Stomach (tissue), 9 donors: ENCODE results near the gene UGT1A1. TPM values are rescaled to one million over a fixed set of nuclear protein-coding genes. Genes with fewer than 3 reads are reported as not detected.
"Not testable (repeated sequence)": the region's sequence is repeated elsewhere in the genome, so short reads cannot be mapped to it uniquely, and the experiment has no call there.

Experiments
- DNase-seq, 2 donors: peaks; one replicate each; pipeline versions ENCODE4 v3.0.0 to v3.0.0-alpha.2; 2013 to 2019
- H3K27ac ChIP-seq, 5 donors: fragments of 200-600 bp in 4 of 5; sonication (generic) in 4 of 5; one replicate each; pipeline ENCODE4 v1.5.1; 2013 to 2019; ENCODE audit warnings: mild to moderate bottlenecking in 1 of 5, moderate library complexity in 1 of 5
- H3K27me3 ChIP-seq, 3 donors: fragments of 200-600 bp; sonication (generic); one replicate each; pipeline ENCODE4 v1.5.1; 2017 to 2019; ENCODE audit warnings: mixed run types in 1 of 3
- H3K36me3 ChIP-seq, 4 donors: fragments of 200-600 bp; sonication (generic); 1 replicate in 3 of 4; 2 replicates in 1 of 4; pipeline ENCODE4 v1.5.1; 2016 to 2019
- H3K4me1 ChIP-seq, 4 donors: fragments of 200-600 bp; sonication (generic); one replicate each; pipeline ENCODE4 v1.5.1; 2016 to 2019
- H3K4me3 ChIP-seq, 4 donors: fragments of 200-600 bp; sonication (generic) in 3 of 4; one replicate each; pipeline ENCODE4 v1.5.1; 2016 to 2019; ENCODE audit warnings: mild to moderate bottlenecking in 1 of 4
- H3K9me3 ChIP-seq, 4 donors: fragments of 200-600 bp; sonication (generic); one replicate each; pipeline ENCODE4 v1.5.1; 2016 to 2019
- EP300 ChIP-seq: sonication (generic); formaldehyde crosslinking; IDR thresholded peaks from one replicate; pipeline ENCODE4 v1.6.1; 2017; ENCODE audit warnings: antibody characterized with exemption
- POLR2A ChIP-seq, 4 donors: fragments of 450-650 bp; IDR thresholded peaks; one replicate each; pipeline ENCODE4 v1.6.1; 2016; ENCODE audit warnings: antibody characterized with exemption in 4 of 4, control low read depth in 2 of 4, mild to moderate bottlenecking in 1 of 4, moderate library complexity in 1 of 4
- POLR2AphosphoS5 ChIP-seq, 3 donors: sonication (generic); formaldehyde crosslinking; IDR thresholded peaks; one replicate each; pipeline ENCODE4 v1.6.1; 2016; ENCODE audit warnings: antibody characterized with exemption in 3 of 3
- WGBS, 5 donors: extraction: QIAGEN DNeasy Blood & Tissue Kit in 3 of 5; methylation state at CpG; one replicate each; pipeline versions ENCODE4 v1.1.5 to v1.1.7; 2013 to 2018; 5-methylcytosine and 5-hydroxymethylcytosine counted together
- intact Hi-C: fragments of 100-400 bp; cut with DNase I; formaldehyde crosslinking; loops from one replicate; pipeline ENCODE4 v1.15.1; 2023; ENCODE audit warnings: low total_unique reads
- polyA plus RNA-seq, 3 donors: library from polyadenylated mRNA; stranded (reverse); fragments of 200-250 nt; gene quantifications; one replicate each; pipeline ENCODE4 v1.2.3, GENCODE V29; 2013
- total RNA-seq, 5 donors: library from RNA; depleted of rRNA; stranded (reverse); fragments of >200 nt; gene quantifications; one replicate each; pipeline versions ENCODE4 v1.1.0 to v1.2.3, GENCODE V29; 2014 to 2016
- TF ChIP-seq, protein P1 (sequence below), 7 experiments: fragments of 450-650 bp in 4 of 7; fragments of 200-600 bp in 3 of 7; sonication (generic) in 3 of 7; IDR thresholded peaks; one replicate each; pipeline ENCODE4 v1.5.1; 2016 to 2019; ENCODE audit warnings: antibody characterized with exemption in 7 of 7, control low read depth in 2 of 7, mild to moderate bottlenecking in 1 of 7
- donor health status: healthy with polysubstance abuse.
- donor health status: Bipolar disorder and iron deficiency.
- donor health status: healthy.

Gene UGT1A1
- total and polyA plus RNA-seq, 8 donors: 0.43 to 73.0 (median 0.89) TPM; not detected in 3

DNA sequence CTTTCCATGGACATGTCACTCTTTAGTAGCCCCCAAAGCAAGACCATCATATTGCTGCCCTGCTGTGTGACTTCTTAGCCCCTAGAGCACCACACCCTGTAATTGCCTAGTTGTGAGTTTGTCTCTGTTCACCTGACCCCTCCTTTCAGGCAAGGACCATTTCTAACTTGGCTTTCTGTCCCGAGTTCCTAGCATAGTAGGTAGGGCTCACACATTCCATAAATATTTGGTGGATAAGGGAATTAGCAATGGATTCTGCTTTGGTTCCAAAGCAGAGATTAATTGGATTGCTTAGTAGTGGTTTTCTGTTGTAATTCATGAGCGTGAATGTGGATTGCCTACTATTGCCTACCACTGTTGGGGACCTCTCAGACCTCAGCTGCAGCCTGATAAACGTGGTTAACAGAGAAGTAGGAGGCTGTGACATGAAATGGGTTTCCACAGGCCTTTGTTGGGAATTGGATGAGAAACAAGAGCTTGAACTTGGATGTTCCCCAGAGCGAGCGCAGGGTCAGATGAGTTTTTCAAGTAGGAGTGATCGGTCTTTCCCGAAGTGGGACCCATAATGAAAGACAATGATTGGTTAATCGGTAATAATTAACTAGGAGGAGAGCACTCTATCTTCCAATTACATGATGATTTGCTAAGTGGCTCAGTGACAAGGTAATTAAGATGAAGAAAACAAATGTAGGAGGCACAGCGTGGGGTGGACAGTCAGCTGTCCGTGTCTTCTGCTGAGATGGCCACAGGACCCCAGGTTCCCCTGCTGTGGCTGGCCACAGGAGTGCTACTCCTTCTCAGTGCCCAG, 13.4 kb upstream of the UGT1A1 start:
- peaks cover 0 to 3% (median 0%) of the 10 kb centered on the region in 4 donors for H3K4me1 ChIP-seq
- no peak overlapping the region for H3K4me3 ChIP-seq
- no peaks in the 10 kb centered on the region for H3K27me3 ChIP-seq
- H3K36me3 ChIP-seq: no peaks in the 10 kb centered on the region
- H3K27ac ChIP-seq: no peak overlapping the region
- intact Hi-C loops: no loop called here
- H3K9me3 ChIP-seq: peaks cover 0 to 17% (median 12%) of the 10 kb centered on the region in 4 donors
- WGBS, 5 donors: 75 to 83% (median 78%) methylated on average over 10 of the region's 10 CpGs
- no peak for TF ChIP-seq POLR2A (IDR thresholded peaks at IDR 0.05)
- TF ChIP-seq, protein P1, sequence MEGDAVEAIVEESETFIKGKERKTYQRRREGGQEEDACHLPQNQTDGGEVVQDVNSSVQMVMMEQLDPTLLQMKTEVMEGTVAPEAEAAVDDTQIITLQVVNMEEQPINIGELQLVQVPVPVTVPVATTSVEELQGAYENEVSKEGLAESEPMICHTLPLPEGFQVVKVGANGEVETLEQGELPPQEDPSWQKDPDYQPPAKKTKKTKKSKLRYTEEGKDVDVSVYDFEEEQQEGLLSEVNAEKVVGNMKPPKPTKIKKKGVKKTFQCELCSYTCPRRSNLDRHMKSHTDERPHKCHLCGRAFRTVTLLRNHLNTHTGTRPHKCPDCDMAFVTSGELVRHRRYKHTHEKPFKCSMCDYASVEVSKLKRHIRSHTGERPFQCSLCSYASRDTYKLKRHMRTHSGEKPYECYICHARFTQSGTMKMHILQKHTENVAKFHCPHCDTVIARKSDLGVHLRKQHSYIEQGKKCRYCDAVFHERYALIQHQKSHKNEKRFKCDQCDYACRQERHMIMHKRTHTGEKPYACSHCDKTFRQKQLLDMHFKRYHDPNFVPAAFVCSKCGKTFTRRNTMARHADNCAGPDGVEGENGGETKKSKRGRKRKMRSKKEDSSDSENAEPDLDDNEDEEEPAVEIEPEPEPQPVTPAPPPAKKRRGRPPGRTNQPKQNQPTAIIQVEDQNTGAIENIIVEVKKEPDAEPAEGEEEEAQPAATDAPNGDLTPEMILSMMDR (IDR thresholded peaks at IDR 0.05): no peak
- TF ChIP-seq POLR2AphosphoS5 (IDR thresholded peaks at IDR 0.05): no peak
- no peak for TF ChIP-seq EP300
- no peak for DNase-seq

DNA sequence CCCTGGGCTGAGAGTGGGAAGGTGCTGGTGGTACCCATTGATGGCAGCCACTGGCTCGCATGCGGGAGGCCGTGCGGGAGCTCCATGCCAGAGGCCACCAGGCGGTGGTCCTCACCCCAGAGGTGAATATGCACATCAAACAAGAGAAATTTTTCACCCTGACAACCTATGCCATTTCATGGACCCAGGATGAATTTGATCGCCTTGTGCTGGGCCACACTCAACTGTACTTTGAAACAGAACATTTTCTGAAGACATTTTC, 12.9 kb upstream of the UGT1A1 start:
- Histone ChIP-seq H3K27me3 (no peaks in the 10 kb centered on the region), H3K9me3 (peaks cover 0 to 17% (median 12%) of the 10 kb centered on the region in 4 donors), H3K4me3 (no peak overlapping the region), H3K36me3 (no peaks in the 10 kb centered on the region), H3K27ac (no peak overlapping the region), H3K4me1 (peaks cover 0 to 3% (median 0%) of the 10 kb centered on the region in 4 donors)
- intact Hi-C loops: no loop called here
- 86 to 98% (median 94%) methylated on average over 2 to 6 of the region's 6 CpGs for WGBS, 5 donors
- TF ChIP-seq POLR2AphosphoS5 (IDR thresholded peaks at IDR 0.05): no peak
- no peak for TF ChIP-seq EP300
- TF ChIP-seq, protein P1 (IDR thresholded peaks at IDR 0.05): no peak
- TF ChIP-seq POLR2A (IDR thresholded peaks at IDR 0.05): no peak
- no peak for DNase-seq

DNA sequence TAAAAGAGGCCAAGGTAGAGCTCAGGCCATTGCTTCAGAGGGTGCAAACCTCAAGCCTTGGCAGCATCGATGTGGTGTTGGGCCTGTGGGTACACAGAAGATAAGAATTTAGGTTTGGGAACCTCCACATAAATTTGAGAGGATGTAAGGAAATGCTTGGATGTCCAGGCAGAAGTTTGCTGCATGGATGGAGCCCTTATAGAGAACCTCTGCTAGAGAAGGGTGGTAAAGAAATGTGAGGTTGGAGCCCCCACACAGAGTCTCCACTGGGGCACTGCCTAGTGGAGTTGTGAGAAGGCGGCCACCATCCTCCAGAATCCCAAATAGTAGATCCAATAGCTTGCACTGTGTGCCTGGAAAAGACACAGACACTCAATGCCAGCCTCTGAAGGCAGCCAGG, 9.4 kb upstream of the UGT1A1 start:
- H3K27me3 ChIP-seq, H3K36me3 ChIP-seq, DNase-seq, H3K4me3 ChIP-seq, H3K27ac ChIP-seq, intact Hi-C loops, H3K4me1 ChIP-seq: not testable (repeated sequence)
- WGBS, 5 donors: 78 to 90% (median 88%) methylated on average over 2 of the region's 2 CpGs
- peaks cover 0 to 17% (median 12%) of the 10 kb centered on the region in 4 donors for H3K9me3 ChIP-seq

DNA sequence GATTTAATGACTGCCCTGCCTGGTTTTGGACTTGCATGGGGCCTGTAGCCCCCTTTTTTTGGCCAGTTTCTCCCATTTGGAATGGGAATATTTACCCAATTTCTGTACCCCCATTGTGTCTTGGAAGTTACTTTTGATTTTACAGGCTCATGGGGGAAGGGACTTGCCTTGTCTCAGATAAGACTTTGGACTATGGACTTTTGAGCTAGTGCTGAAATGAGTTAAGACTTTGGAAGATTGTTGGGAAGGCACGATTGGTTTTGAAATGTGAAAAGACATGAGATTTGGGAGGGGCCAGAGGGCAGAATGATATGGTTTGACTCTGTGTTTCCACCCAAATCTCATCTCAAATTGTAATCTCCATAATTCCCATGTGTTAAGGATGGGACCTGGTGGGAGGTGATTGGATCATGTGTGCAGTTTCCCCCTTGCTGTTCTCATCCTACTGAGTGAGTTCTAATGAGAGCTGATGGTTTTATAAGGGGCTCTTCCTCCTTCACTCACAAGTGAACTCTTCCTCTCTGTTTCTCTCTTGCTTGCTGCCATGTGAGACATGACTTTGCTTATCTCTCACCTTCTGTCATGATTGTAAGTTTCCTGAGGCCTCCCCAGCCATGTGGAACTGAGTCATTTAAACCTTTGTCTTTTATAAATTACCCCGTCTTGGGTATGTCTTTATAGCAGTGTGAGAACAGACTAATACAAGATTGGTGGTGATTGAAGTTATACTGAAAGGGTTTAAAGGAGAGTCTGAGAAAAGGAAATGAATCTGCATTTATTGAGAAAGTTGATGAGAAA, 8.7 kb upstream of the UGT1A1 start:
- H3K27me3 ChIP-seq, DNase-seq, H3K27ac ChIP-seq, H3K4me1 ChIP-seq, intact Hi-C loops, H3K36me3 ChIP-seq, H3K4me3 ChIP-seq: not testable (repeated sequence)
- peaks cover 0 to 17% (median 12%) of the 10 kb centered on the region in 4 donors for H3K9me3 ChIP-seq
- WGBS, 5 donors: 60 to 71% (median 61%) methylated on average over 2 of the region's 2 CpGs

DNA sequence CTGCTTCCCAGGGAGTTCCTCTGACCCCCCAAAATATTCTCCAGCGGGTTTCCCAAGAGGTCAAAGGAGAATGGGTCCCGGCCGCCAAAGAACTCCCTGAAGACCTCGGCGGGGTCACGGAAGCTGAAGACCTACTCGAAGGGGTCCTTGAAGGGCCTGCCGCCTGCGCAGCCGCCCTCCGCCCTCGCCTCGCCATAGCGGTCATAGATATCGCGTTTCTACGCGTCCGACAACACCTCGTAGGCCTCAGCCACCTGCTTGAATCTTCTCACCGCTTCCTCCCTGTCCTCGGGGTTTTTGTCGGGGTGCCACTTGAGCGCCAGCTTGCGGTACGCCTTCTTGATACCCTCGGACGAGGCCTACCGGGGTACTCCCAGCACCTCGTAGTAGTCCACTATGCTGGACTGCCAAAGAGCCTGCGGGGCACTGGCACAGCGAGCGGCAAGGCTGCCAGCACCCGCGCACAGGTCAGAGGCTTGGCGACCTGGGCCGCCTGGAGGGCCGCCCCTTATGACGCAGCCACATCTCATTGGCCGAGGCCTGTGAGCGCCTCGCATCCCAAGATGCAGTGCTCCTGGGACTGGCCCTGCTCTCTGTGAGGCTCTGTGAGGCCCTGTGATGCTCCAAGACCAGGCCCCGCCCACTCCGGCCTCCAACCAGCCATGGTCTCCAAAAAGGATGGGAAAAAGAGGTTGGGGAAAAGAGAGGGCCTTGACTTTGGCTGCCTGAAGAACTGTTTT, 5.0 kb upstream of the UGT1A1 start:
- H3K27me3 ChIP-seq: no peaks in the 10 kb centered on the region
- DNase-seq: no peak
- H3K27ac ChIP-seq: no peak overlapping the region
- intact Hi-C loops: no loop called here
- TF ChIP-seq EP300 (no peak), POLR2A (IDR thresholded peaks at IDR 0.05) (no peak), POLR2AphosphoS5 (IDR thresholded peaks at IDR 0.05) (no peak)
- TF ChIP-seq, protein P1 (IDR thresholded peaks at IDR 0.05): no peak
- 94 to 97% (median 94%) methylated on average over 30 to 43 of the region's 44 CpGs for WGBS, 5 donors
- H3K9me3 ChIP-seq: peaks cover 0 to 14% (median 12%) of the 10 kb centered on the region in 4 donors
- H3K4me3 ChIP-seq: no peak overlapping the region
- peaks cover 0 to 5% (median 0%) of the 10 kb centered on the region in 4 donors for H3K4me1 ChIP-seq
- H3K36me3 ChIP-seq: no peaks in the 10 kb centered on the region
